Prostate gland (tissue), 2 donors: Measurements from ENCODE around the gene ZC3HAV1L.

Source experiments
- CTCF ChIP-seq, 4 experiments: fragments of 200-600 bp in 2 of 4; fragments of 450-650 bp in 2 of 4; sonication (generic) in 2 of 4; IDR thresholded peaks; 1 replicate in 3 of 4; 2 replicates in 1 of 4; pipeline ENCODE4 v1.5.1; 2016 to 2019; ENCODE audit warnings: antibody characterized with exemption in 4 of 4, mild to moderate bottlenecking in 2 of 4, moderate library complexity in 2 of 4
- POLR2A ChIP-seq: fragments of 450-650 bp; IDR thresholded peaks from one replicate; pipeline ENCODE4 v1.6.1; 2016; ENCODE audit warnings: antibody characterized with exemption, mild to moderate bottlenecking
- POLR2AphosphoS5 ChIP-seq: sonication (generic); formaldehyde crosslinking; IDR thresholded peaks from one replicate; pipeline ENCODE4 v1.6.1; 2017; ENCODE audit warnings: antibody characterized with exemption

GRCh38 chr7:139071680-139072079 is 35.8 kb upstream of the ZC3HAV1L start:
- no peak for TF ChIP-seq POLR2A
- TF ChIP-seq CTCF (IDR thresholded peaks at IDR 0.05): no peak
- no peak for TF ChIP-seq POLR2AphosphoS5
